GM21825 (cell line): ENCODE results near the gene FUT8.
"Not testable (repeated sequence)": the region's sequence is repeated elsewhere in the genome, so short reads cannot be mapped to it uniquely, and the experiment has no call there.

Source experiments
- ATAC-seq: cut with Tn5 transposase; IDR thresholded peaks from one replicate; pipeline ENCODE4 v1.9.1; 2021; ENCODE audit warnings: mild to moderate bottlenecking, moderate library complexity; ENCODE audit not compliant: unreplicated experiment

The FUT8 gene

DNA sequence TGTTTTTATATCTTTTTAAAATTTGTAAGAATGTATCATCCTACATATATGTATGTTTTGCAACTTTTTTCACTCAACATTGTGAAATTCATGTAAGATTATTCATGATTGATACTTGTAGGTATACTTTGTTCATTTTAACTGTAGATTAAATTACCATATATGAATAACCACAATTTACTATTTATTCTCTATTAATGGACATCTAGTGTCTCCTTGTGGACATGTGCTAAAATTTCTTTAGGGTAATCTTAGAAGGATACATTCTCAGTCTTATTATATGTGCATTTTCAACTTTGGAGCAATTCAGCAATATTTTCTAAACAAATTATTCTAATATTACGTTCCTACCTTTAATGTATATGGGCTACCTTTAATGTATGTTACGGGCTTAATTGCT lies 192.4 kb downstream of the FUT8 start:
- no peak for ATAC-seq

DNA sequence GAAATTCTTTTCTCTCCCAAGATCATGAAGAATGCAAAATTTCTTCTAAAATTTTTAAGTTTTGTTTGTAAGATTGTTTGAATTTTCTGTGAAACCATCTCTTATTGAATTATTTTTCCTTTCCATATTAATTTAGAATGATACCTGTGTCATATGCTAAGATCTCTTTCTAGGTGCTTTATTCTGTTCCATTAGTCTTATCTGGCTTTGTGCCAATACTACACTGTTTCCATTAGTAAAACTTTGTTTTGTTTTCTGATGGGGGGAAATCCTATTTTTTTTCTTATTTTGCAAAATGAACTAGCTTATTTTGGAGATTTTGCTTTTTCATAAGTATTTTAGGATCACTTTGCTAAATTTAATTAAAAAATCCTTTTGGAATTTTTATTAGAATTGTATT lies 193.9 kb downstream of the FUT8 start:
- ATAC-seq: no peak

DNA sequence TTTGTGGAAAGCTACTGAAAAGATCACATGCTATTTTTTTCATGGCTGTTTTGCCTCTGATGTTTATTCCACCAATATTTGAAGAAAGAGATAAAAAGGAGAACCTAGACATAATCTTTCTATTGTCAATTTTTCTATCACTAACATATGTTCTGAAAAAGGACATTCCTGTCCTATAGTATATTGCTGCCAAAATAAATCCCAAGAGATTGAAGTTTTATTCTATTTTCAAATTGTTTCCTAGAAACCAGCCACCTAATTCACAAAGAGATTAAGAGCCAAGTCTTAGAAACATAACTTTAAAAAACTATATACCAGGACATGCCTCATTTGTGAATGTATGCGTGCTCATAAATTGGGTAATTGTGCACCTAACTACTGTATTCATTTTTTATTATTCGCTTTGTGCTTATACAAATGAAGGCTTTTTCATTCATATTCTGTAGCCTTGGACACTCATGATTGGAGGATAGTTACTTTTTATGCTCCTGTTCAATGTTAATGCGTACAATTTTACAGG lies 200.7 kb downstream of the FUT8 start:
- ATAC-seq: no peak

DNA sequence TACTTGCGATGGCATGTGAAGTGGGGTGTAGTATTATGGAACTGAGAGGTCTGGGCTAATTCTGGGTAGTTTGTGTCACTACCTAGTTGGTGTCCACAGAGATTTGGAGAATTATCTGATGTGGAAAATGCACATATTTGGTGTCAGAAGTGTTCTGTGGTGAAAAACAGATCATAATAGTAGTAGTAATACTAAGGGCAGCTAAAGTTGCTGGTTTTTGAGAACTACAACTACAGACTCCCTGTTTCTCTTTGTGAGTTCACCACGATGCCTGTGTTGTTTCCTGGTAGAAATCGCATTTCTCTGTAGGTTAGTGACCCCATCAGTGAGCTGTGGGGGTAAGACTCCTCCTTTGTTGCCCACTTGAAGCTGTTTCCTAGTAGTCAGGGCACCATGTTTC lies 206.5 kb downstream of the FUT8 start:
- ATAC-seq: no peak

DNA sequence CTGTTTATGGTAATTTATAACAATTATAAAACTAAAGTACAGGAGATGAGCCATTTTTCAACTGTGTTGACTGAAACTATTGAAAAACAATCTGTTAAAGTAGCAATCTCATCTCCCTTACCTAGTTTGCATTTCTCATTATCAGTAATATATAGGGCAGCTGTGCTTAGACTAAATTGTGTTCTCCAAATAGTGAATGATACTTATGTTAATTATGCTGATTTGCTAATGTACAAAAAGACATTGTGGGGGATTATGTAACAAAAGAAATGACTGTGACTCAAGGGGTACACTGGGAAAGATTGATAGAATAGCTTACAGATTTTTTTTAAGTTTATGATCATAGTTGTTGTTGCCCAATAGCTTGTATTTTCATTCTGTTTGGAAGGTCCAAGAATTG lies 207.7 kb downstream of the FUT8 start:
- no peak for ATAC-seq

DNA sequence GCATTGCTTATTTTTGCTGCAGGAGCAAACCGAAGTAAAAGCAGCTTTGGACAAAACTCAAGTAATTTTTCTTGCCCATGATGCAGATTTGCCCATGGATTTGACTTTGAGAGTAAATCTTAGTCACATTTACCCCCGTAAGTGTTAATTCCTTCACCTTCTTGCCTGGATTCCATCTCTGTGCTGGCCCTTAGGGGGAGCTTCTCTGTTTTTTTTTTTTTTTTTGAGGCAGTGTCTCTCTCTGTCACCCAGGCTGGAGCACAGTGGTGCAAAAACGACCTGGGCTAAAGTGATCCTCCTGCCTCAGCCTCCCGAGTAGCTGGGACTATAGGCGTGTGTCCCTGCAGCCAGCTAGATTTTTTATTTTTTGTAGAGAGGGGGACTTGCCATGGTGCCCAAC lies 210.2 kb downstream of the FUT8 start:
- no peak for ATAC-seq

DNA sequence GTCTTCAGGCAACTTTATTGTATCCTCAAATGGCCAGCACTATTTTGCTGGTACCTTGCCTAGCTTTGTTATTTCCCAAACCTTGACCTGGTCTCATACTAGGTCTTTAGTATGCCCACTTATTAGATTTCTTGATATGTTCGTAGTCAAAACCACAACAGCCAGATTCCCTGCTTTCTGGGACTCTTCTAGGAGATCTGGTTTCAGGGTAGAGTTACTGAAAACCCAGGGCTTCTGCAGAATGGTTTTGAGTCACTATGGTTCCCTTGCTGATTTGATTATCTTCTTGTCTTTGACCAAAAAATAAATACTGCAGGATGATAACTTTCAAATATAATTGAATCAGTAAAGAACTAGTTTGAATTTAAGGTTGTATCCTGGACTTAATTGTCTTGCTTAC lies 211.2 kb downstream of the FUT8 start:
- no peak for ATAC-seq

DNA sequence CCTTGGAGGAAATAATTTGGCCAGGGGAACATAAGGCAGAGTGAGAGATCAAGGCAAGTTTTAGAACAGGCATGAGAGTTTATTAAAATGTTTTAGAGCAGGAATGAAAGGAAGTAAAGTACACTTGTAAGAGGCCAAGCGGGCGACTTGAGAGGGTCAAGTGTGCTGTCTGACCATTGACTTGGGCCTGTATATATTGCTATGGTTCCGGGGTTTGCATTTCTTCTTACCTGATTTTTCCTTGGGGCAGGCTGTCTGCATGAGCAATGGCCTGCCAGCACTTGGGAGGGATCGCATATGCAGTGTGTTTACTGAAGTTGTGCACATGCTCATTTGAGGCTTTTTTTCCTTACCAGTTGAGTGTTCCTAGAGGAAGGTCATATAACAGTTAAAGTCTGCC lies 214.8 kb downstream of the FUT8 start:
- ATAC-seq: no peak

DNA sequence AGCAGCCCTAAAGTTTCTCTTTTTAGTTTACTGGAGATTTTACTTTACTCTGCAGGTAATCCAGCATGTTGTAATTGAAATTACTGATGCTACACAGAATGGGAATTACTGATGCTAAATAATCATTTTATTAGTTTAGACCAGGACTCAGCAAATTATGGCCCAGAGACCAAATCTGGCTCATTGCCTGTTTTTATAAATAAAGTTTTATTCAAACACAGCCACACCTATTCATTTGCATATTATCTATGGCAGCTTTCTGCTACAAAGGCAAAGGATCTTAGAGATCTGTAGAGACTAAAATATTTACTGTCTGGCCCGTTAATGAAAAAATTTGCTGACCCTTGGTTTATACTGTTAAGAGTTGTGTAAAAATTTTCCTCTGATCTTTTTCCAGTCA lies 216.1 kb downstream of the FUT8 start:
- no peak for ATAC-seq

DNA sequence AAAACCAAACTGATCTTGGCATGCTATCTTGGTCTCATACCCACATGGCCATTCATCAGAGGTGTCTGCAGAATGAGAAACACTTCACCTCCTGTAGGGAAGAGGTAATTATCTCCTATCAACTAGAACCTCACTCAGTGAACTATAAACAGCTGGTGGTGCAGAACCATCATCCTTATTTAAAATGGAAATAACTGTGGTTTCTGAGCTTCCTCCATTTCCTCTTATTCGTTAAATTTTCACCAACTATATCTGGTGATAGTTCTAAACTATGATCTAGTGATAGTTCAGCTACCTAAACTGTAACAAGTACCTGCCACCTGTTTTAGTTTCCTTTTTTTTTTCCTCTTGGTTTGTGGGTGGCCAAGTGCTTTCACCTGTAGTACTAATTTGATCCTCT lies 218.5 kb downstream of the FUT8 start:
- ATAC-seq: no peak

DNA sequence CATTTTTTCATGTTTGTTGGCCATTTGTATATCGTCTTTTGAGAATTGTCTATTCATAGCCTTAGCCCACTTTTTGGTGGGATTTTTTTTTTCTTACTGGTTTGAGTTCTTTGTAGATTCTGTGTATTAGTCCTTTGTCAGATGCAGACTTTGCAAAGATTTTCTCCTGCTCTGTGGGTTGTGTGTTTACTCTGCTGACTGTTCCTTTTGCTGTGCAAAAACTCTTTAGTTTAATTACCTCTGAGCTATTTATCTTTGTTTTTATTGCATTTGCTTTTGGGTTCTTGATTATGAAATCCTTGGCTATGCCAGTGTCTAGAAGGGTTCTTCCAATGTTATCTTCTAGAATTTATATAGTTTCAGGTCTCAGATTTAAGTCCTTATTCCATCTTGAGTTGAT lies 220.0 kb downstream of the FUT8 start:
- no peak for ATAC-seq

DNA sequence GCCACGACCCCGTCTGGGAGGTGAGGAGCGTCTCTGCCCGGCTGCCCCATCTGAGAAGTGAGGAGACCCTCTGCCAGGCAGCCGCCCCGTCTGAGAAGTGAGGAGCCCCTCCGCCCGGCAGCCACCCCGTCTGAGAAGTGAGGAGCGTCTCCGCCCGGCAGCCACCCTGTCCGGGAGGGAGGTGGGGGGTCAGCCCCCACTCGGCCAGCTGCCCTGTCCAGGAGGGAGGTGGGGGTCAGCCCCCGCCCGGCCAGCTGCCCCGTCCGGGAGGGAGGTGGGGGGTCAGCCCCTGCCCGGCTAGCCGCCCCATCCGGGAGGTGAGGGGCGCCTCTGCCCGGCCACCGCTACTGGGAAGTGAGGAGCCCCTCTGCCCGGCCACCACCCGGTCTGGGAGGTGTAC lies 221.1 kb downstream of the FUT8 start:
- not testable (repeated sequence) for ATAC-seq

DNA sequence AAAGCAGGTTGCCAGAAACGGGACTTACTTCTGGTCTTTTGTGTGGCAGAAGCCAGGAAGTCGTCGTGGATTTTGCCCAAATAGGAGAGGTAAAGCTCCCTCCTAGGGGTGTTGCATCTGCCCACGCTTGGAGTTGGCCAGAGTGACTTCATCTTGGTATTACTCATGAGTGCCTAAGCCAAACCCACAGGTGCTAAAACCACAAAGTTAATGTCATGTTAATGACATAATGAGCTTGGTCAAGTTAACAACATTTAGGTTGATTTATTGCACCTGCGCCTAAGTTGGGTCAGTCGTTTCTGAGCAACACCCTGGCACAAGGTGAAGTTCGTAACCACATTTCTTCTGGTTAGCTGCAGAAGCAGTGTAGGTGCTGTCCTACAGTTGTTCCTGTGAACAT lies 225.2 kb downstream of the FUT8 start:
- no peak for ATAC-seq

DNA sequence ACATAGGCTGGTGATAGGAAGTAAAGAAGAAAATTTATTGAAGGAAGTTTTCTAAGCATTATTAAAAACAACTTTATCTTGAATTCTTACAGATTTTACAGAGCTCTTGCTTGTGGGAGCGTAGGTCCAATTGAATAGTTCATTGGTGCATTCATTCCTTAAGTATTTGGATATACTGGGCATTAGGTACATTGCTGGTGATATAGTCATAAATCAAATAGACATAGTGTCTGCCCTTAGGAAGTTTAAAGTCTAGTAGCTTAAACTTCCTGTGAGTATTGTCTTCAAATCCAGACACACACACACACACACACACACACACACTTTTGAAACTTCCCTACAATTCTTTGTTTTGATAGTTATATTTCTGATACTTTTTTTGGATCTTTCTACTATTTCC lies 226.7 kb downstream of the FUT8 start:
- ATAC-seq: no peak

DNA sequence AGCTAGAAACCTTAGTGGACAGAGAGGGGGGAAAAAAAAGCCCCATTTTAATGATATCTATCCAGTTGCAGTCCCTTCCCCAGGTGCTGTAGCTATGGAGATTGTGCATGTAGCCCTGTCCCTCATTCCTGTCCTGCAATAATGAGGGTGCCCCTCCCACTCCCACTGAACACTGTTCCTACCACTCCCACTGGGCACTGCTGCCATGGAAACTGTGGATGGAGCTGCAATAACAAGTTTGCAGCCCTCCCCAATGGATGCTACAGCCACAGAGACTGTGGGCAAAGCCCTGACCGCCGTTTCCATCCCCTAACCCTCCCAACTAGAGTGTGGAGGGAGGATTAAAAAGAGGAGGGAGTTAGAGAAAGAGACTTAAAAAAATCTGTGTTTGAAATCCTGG lies 238.3 kb downstream of the FUT8 start:
- no peak for ATAC-seq

DNA sequence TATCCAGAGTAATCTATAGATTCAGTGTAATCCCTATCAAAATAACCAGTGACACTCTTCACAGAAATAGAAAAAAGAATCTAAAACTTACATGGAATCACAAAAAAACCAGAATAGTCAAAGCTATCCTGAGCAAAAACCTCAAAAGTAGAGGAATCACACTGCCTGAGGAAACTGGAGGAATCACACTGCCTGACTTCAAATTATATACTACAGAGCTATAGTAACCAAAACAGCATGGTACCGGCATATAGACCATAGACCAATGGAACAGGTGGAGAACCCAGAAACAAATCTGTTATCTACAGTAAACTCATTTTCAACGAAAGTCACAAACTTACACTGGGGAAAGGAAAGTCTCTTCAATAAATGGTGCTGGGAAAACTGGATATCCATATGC lies 244.0 kb downstream of the FUT8 start:
- no peak for ATAC-seq

DNA sequence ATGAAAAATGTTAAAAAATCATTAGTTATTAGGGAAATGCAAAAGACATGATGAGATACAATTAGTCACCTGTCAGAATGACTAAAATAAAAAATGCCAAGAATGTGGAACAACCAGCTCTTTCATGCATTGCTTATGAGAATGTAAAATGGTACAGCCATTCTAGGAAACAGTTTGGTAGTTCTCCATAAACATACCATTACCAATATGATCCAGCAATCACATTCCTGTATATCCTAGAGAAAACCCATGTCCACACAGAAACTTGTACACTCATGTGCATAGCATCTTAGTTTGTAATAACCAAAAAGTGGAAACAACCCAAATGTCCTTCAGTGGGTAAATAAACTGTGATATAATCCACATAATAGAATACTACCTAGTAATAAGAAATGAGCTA lies 245.7 kb downstream of the FUT8 start:
- no peak for ATAC-seq

DNA sequence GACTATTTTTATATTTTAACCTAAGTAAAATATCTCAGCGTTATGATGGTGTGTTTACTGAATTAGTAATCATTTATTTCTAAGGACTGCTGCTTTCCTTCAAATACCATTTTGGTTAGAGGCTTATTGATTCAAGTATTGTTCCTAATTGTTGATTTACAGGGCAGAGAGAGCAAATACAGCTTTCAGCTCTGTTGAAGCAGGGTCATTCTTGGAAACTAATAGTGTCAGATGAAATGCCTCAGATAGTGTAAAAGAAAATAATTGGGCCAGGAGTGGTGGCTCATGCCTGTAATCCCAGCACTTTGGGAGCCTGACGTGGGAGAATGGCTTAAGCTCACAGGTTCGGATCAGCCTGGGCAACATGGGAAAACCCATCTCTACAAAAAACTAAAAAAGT lies 249.3 kb downstream of the FUT8 start:
- no peak for ATAC-seq

DNA sequence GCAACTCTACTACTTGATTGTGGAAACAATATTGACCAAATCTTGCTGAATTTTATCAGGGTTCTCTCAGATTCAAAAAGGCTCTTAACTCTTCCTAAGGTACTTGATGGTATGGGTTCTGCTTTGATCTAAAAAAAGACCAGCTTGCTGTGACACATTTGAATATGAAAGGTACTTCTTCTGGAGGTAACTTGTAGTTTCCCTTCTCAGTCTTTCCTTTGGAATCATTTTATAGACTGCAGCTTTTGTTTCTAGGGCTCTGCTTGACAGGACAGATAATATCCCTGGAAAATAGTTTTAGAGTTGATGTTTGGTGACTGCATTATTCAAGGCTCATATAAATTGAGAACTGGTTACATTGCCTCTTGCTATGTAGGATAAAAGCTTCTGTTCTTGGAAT lies 251.9 kb downstream of the FUT8 start:
- ATAC-seq: no peak

DNA sequence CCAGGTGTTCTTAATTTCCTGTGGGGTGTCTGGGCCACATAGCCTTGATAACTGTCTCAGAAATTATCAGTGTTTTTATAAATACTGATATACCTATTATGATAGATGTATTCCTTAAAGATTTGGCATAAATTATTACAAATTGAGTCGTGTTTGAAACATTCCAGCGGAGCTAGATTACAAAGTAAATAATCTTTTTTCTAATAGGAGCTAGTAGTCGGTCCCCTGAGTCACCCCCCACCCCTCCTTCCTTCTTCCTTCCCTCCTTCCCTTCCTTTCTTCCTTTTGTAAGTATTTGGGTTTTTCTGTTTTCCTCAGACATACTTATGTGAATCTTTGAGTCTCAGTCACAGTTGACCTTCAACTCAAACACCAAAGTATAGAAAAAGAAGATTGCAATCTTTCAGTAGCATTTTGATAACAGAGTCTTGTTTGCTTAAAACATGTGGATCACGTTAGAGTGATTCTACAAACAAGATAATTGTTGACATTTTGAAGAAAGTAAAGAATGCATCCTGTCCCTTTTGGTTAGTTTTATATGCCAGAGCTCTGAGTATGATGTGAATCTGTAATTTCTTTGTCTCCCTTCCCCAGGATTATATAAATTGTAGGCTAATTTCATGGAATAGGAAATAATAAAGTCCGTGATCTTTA lies 264.0 kb downstream of the FUT8 start:
- no peak for ATAC-seq

DNA sequence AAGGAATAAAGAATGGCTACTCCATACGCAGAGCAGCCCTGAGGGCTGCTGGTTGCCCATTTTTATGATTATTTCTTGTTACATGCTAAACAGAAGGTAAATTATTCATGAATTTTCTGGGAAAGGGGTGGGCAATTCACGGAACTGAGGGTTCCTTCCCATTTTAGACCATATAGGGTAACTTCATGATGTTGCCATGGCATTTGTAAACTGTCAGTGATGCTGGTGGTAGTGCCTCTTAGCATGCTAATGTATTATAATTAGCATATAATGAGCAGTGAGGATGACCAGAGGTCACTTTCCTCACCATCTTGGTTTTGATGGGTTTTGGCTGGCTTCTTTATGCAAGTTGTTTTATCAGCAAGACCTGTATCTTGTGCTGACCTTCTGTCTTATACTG lies 273.0 kb downstream of the FUT8 start:
- no peak for ATAC-seq

DNA sequence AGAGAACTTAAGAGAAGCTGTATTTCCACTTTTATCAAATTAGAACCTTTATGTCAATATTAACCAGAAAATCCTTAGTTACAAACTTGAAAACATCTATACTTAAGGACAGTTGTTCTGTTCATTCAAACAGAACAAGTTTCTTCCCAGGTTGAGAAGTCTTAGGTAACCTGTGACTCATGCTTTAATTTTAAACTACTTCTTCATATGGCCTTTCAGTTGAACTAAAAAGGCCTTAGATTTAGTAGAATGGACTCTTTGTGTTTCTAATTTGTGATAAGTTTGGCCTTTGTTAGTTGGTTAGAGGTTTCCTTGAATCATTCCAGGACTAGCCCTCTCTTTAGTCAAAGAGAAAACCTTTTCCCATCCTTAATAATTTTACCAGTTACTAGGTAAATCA lies 274.2 kb downstream of the FUT8 start:
- ATAC-seq: no peak

DNA sequence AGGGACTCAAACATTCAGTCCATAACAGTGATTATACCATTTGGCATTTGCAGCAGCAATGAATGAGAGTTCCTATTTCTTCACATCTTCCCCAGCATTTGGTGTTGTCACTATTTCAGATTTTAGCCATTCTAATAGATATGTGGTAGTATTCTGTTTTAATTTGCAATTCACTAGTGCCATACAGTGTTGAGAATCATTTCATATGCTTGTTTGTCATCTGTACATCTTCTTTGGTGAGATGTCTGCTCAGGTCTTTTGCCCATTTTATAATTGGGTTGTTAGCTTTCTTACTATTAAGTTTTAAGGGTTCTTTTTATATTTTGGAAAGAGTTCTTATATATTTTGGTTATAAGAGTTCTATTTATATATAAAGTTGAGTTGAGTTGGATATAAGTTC lies 276.5 kb downstream of the FUT8 start:
- ATAC-seq: no peak
